HuH-7 (cell line): ENCODE measurements around the gene LRP1.
A peak's percentile ranks its signal among the peaks of the same experiment; 100 is the strongest.

ENCODE experiments used
- DNase-seq: peaks from one replicate; pipeline ENCODE4 v3.0.0; 2011; ENCODE audit warnings: low spot score

Gene LRP1

DNA sequence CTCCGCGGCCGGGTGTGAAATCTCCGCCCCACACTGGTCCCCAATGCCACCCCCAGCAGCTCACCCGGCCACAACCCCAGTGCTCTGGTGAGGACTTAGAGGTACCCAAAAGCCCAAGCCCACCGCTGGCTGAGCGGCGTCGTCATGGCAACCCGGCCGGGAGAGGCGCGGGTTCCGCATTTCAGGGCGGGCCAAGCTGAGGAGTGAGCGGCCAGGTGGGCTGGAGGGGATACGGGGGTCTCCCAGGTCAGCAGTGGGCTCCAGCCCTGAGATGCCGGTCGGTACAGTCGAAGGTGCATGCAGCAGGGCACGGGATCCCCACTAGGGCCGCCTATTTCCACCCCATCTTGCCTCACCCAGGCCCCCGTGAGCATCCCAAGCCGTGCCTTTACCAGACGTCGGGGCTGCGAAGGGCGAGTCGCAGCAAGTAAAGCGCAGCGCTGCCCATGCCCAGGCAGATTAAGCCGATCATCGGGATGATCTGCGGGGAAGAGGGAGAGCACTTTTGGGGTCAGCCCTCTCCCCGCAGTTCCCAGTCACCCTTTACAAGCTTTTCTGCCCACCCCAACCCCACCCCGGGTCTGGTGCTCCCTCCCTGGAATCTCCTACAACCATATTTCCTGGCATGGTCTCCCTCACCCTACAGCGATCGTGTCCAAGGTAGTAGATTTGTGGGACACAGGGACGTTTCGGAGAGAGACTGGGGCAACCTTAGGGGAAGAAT lies 108.1 kb downstream of the LRP1 start:
- DNase-seq, result no peak

DNA sequence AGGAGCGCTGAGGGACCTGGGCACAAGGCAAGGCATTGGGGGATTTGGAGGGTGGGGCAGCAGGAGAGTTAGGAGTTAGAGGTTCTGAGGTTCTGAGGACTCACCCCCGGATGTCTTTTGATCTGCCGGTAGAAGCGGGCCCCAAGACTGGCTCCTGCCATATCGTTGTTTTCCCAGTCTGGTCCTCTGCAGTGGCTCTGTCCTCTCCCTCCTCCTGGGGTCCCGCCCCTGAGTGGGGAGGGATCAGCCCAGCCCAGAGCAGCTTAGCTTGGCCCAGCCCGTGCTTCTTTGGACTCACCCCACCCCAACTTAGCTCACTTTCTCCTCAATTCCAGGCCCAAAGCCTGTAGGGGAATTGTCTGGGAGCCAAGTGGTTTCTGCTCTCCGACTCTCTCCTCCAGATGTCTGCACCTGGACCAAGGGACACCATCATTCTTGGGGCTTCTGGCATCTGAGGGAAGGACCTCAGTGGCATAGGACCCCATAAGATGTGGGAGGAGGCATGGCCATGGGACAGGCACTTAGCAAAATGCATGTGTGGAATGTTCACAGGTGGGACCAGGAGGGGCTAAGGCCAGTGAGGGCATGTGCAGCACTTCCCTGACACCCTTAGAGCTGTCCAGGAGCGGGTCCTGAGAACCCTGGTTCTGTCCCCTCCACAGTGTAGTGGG lies 108.8 kb downstream of the LRP1 start:
- DNase-seq, result no peak

- no peak for DNase-seq
Observed at GRCh38 chr12:57237596-57237931, 109.3 kb downstream of the LRP1 start.

DNA sequence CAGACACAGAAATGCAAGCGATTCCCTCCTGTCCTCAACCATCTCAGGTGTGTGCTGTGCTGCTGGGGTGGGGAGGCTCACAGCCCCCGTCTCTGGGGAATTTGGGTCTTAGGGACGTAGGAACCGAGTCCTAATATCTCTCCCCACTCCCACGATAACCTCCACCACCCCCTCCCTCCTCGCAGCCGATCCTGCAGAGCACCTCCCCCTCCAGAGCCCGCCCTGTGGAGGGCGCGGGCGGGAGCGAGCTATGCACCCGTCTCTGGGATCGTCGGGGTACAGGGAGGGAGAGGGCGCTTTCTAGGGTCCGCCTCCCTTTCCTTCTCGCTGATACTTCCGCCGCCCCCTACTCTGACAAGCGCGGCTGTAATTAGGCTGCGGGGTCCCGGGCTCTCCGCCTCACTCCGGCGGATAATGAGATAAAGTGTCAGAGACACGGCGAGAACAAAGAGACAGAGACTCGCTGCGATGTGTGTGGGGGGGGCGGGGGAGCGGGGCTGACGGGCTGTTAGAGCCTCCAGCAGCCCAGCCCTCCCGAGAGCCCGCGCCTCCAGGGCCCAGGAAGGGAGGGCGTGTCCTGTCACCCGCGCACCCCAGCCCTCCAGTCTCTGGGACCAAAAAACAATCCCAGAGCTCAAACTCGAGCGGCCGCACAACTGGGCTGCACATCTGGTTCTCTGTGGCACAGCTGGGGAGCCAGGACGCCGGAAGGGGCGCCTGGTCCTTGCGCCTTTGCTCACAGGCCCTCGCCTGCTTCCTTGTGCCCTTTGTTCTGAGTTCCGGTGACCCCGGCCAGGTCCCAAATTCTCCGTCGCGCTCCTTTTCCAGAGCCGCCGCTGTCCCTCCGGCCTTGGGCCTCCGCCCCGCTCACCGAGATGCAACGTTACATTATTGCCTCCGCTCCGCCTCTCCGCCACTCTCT lies 109.9 kb downstream of the LRP1 start:
- DNase-seq, result peak; percentile 74

GRCh38 chr12:57238854-57239554 lies 110.7 kb downstream of the LRP1 start:
- DNase-seq, result peak; percentile 98

GRCh38 chr12:57239587-57240065 lies 111.3 kb downstream of the LRP1 start:
- DNase-seq, result no peak

DNA sequence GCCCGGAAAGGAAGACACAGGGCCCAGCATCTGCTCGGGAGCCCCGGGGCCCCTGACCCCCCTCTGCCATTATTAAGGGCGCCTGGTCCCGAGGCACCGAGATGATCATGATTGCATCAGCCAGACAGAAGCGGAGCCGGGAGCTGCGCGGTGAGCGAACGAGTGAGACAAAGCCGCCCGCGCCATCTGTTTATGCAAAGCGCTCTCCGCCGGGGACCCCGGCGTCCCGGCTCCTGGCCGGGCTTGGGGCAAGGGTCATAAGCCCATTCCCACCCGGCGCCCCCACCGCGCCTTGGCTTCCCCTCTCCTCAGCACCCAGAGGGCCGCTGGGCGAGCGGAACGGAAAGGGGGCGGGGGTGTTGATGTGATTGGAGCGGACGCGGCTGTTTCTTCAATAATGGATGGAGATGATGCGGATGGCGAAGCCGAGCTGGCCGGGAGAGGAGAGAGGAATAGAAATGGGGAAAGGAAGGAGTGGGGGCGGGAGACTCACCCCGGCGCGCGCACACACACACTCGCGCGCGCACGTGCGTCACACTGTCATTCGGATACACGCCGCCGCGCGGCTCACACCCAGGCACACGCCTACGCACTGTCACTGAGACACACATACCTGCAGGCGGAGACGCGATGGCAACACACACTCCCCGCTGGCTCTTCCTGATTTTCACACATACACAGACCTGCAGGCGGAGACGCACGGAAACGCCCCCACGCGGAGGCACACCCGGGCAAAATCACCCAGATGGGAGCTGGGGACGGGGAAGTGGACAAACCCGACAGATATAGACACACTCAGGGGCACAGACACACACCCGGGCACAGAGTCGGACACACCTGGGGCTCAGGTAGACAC lies 112.0 kb downstream of the LRP1 start:
- DNase-seq, result peak; percentile 70

DNA sequence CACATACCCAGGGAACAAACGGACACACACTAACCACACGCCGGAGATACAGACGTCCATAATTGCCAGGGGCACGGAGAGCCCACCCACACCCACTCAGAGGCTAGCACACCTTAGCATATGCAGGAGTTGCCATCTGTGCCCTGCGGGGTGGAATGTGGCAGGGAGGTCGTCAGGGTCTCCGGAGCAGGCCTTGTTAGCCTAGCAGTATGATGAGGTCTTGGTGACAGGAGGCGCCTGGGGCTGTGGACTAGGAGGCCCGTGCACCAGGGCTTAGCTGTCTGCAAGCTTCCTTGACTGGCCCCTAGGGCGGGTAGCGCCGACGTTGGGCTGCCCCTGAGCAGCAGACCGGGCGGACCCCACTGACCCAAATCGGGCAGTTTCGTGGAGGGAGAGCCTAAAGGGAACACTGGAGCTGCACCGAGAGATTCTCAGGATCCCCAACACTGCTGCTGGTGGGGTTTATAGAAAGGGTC lies 112.7 kb downstream of the LRP1 start:
- peak; percentile 79 for DNase-seq

DNA sequence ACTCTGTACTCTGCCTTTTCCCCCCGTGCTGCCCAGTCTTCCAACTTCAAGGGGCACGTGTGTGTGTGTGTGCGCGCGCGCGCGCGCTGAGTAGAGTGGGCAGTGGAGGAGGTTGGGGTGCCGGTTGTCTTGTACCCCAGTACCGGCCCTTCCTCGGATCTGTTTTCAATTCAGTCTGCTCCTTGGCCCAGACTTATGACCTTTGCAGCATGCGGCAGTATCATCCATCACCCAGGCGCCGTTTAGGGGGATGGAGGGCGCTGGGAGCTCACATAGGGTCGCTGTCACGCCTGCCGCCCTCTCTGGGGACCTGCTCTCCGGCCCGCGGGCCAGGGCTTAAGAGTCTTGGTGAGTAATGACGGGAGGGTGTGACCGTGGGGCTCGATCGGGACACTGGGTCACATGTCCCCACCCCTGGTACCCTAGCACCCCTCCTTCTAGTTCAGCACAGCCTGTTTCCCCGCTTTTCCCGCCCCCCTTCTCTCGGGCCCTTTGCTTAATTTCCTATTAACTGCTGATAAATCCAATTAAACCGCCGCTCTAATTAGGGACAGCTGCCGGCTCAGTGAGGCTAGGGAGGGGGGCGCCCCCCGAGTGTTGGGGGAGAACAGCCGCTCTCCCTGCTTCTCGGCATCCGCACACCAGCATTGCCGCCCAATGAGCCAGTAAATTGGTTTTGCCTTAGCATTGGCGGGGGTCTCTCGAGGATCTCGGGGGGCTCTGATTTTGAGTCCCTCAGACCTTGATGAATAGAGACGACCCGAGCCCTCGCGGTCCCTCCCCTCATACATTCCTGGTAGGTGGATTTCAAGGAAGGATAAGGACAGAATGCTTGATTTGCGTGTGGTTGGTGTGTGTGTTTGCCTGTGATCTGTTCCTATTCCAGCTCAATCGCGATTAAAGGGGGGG lies 113.4 kb downstream of the LRP1 start:
- no peak for DNase-seq

GRCh38 chr12:57242329-57242690 lies 114.0 kb downstream of the LRP1 start:
- no peak for DNase-seq

GRCh38 chr12:57242691-57243454 lies 114.6 kb downstream of the LRP1 start:
- peak; percentile 86 for DNase-seq

DNA sequence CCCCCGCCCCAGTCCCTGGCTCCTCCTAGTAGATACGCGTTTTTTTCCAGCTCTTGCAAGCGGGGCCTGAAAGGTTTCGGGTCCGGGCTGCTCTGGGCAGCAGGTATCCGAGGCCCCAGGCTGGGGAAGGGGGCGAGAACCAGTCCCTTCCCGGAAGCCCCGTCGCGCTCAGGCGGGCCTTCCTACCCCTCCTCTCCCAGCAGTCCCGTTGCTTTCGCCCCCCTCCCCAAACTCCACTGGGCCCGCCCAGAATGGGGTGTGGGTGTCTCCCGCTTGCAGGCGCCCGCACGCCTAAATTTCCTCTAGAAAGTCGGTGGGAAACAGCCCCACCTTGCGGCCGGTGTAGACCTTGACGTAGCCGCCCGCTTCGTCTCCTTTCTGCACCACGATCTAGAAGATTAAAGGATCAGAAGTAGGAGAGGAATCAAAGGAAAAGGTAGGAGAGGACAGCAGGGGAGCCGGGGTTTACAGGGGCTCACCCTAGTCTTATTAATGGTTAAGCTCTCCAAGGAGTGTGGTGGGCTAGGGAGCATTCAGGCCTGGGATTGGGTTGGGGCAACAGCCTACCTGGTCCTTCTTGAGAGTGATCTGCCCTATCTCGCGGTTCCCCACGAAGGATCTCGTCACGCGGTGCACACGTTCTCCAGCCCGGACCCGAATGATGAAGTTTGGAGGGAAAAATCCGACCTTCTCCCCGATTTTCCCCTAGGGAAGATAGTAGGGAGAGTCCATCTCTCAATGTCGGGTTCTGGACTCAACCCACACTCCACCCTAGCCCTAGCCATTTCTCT lies 115.4 kb downstream of the LRP1 start:
- peak; percentile 82 for DNase-seq

GRCh38 chr12:57244312-57244696 lies 116.0 kb downstream of the LRP1 start:
- no peak for DNase-seq

DNA sequence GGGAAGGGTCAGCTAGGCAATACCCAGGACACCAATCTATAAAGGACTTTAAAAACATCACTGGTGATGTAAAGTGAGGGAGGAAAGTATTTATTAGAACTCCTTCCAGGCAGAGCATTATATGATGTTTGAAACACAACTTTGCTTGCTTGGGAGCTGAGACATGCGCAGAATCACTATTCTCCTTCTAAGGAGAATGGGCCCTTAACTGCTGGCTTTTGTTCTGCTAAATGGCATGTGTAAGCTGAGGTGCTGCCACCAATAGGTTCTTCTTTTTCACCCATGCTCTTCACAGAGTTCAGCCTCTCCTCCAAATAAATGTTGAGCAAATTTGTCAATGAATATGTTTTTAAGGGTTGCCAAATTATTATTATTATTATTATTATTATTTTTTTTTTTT lies 118.8 kb downstream of the LRP1 start:
- DNase-seq, result no peak

GRCh38 chr12:57248934-57249742 lies 120.9 kb downstream of the LRP1 start:
- no peak for DNase-seq

- no peak for DNase-seq
Observed at GRCh38 chr12:57250541-57250940, 122.3 kb downstream of the LRP1 start.

DNA sequence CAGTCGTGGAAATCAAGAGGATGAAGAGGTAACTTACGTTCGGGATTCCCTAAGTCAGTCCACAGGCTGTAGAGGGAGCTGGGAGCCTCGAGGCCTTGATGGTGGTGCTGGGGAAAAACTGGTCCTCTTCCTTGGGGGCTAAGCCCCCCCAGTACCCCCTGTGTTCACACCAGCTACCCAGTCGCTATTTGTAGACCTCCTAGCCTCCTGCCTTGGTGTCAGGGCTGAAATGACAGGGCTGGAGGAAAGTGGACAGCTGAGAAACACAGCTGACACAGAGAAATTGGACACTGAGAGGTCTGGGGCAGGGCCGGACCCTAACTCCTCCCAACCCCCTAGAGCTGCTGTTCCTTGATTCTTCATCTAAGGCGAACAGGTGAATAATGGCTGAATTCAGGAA lies 122.7 kb downstream of the LRP1 start, which contains the start of gene STAC3:
STAC3 (minus strand) TSS at position 232 of the 400 bp plus-strand sequence. CDS start 1,551 bp downstream, outside the sequence.
- no peak for DNase-seq
